ENCODE results near the gene MAGI2.

The MAGI2 gene

GRCh38 chr7:78350391-78350790 is 1103.1 kb downstream of the MAGI2 start:
- Histone ChIP-seq H3K9me2 (replicated peaks; ENCODE audit: low read depth, low read length) (no peaks in the 10 kb centered on the region), H3K4me1 (ENCODE audit: insufficient read depth, low read length, poor library complexity, severe bottlenecking) (no peaks in the 10 kb centered on the region), H3F3A (ENCODE audit: low read depth) (no peaks in the 10 kb centered on the region), H3K9ac (ENCODE audit: low read depth, low read length, poor library complexity, severe bottlenecking) (no peak overlapping the region), H3K9me3 (ENCODE audit: insufficient read depth, low read depth, low read length) (no peaks in the 10 kb centered on the region), H3K4me2 (ENCODE audit: low read depth, low read length, poor library complexity, severe bottlenecking) (no peak overlapping the region), H3K79me2 (ENCODE audit: insufficient read depth, low read length) (no peaks in the 10 kb centered on the region), H3K27me3 (ENCODE audit: insufficient read depth, low read length, poor library complexity, severe bottlenecking) (no peaks in the 10 kb centered on the region), H3K4me3 (ENCODE audit: low read length, poor library complexity, severe bottlenecking) (no peak overlapping the region), H4K20me1 (ENCODE audit: insufficient read depth, low read length, poor library complexity, severe bottlenecking) (no peaks in the 10 kb centered on the region), H2AFZ (ENCODE audit: low read length) (no peak overlapping the region), H3K36me3 (ENCODE audit: insufficient read depth, low read length) (no peaks in the 10 kb centered on the region)
- TF ChIP-seq EZH2phosphoT487 (IDR thresholded peaks at IDR 0.05; ENCODE audit: borderline replicate concordance) (no peak), CTCF (conservative IDR thresholded peaks at IDR 0.05; ENCODE audit: low read length) (no peak)

- Histone ChIP-seq H3K9ac (ENCODE audit: low read depth, low read length, poor library complexity, severe bottlenecking) (no peak overlapping the region), H3K9me2 (replicated peaks; ENCODE audit: low read depth, low read length) (no peaks in the 10 kb centered on the region), H4K20me1 (ENCODE audit: insufficient read depth, low read length, poor library complexity, severe bottlenecking) (no peaks in the 10 kb centered on the region), H3K4me2 (ENCODE audit: low read depth, low read length, poor library complexity, severe bottlenecking) (no peak overlapping the region), H2AFZ (ENCODE audit: low read length) (no peak overlapping the region), H3K4me1 (ENCODE audit: insufficient read depth, low read length, poor library complexity, severe bottlenecking) (no peaks in the 10 kb centered on the region), H3F3A (ENCODE audit: low read depth) (no peaks in the 10 kb centered on the region), H3K79me2 (ENCODE audit: insufficient read depth, low read length) (no peaks in the 10 kb centered on the region), H3K27me3 (ENCODE audit: insufficient read depth, low read length, poor library complexity, severe bottlenecking) (no peaks in the 10 kb centered on the region), H3K36me3 (ENCODE audit: insufficient read depth, low read length) (no peaks in the 10 kb centered on the region), H3K4me3 (ENCODE audit: low read length, poor library complexity, severe bottlenecking) (no peak overlapping the region), H3K9me3 (ENCODE audit: insufficient read depth, low read depth, low read length) (no peaks in the 10 kb centered on the region)
- TF ChIP-seq EZH2phosphoT487 (IDR thresholded peaks at IDR 0.05; ENCODE audit: borderline replicate concordance) (no peak), CTCF (conservative IDR thresholded peaks at IDR 0.05; ENCODE audit: low read length) (no peak)
These were observed 1106.6 kb downstream of the MAGI2 start for GRCh38 chr7:78346827-78347226.

- H3K9me2 ChIP-seq (replicated peaks; ENCODE audit: low read depth, low read length): no peaks in the 10 kb centered on the region
- H2AFZ ChIP-seq (ENCODE audit: low read length): no peak overlapping the region
- H3K36me3 ChIP-seq (ENCODE audit: insufficient read depth, low read length): no peaks in the 10 kb centered on the region
- no peak overlapping the region for H3K9ac ChIP-seq (ENCODE audit: low read depth, low read length, poor library complexity, severe bottlenecking)
- no peaks in the 10 kb centered on the region for H3K9me3 ChIP-seq (ENCODE audit: insufficient read depth, low read depth, low read length)
- no peak for TF ChIP-seq EZH2phosphoT487 (IDR thresholded peaks at IDR 0.05; ENCODE audit: borderline replicate concordance)
- TF ChIP-seq CTCF (conservative IDR thresholded peaks at IDR 0.05; ENCODE audit: low read length): no peak
- H4K20me1 ChIP-seq (ENCODE audit: insufficient read depth, low read length, poor library complexity, severe bottlenecking): no peaks in the 10 kb centered on the region
- H3K4me3 ChIP-seq (ENCODE audit: low read length, poor library complexity, severe bottlenecking): no peak overlapping the region
- H3F3A ChIP-seq (ENCODE audit: low read depth): no peaks in the 10 kb centered on the region
- no peaks in the 10 kb centered on the region for H3K79me2 ChIP-seq (ENCODE audit: insufficient read depth, low read length)
- no peaks in the 10 kb centered on the region for H3K4me1 ChIP-seq (ENCODE audit: insufficient read depth, low read length, poor library complexity, severe bottlenecking)
- no peaks in the 10 kb centered on the region for H3K27me3 ChIP-seq (ENCODE audit: insufficient read depth, low read length, poor library complexity, severe bottlenecking)
- H3K4me2 ChIP-seq (ENCODE audit: low read depth, low read length, poor library complexity, severe bottlenecking): no peak overlapping the region
These were observed 1107.5 kb downstream of the MAGI2 start for GRCh38 chr7:78345979-78346378.

All from Loucy (cell line).